Measurements from ENCODE around the gene GRIN1.

GRCh38 chr9:137216188-137216965 lies 77.4 kb downstream of the GRIN1 start:
- TF ChIP-seq CTCF (IDR thresholded peaks at IDR 0.05) (no peak), ZFX (IDR thresholded peaks at IDR 0.05; ENCODE audit: borderline replicate concordance) (no peak)

All from 22Rv1 (cell line).